Uterus (tissue), 4 donors: ENCODE results near the gene WRAP73. TPM values are rescaled to one million over a fixed set of nuclear protein-coding genes. Genes with fewer than 3 reads are reported as not detected.

Experiments
- DNase-seq, 2 donors: peaks; one replicate each; pipeline ENCODE4 v3.0.0-alpha.2; 2019 to 2020
- H3K27ac ChIP-seq, 2 donors: fragments of 200-600 bp; sonication (generic); 1 replicate in 1 of 2; 2 replicates in 1 of 2; pipeline ENCODE4 v1.5.1; 2016 to 2018
- H3K27me3 ChIP-seq, 2 donors: fragments of 200-600 bp; sonication (generic); one replicate each; pipeline ENCODE4 v1.5.1; 2018 to 2019; ENCODE audit warnings: control low read depth in 1 of 2
- H3K36me3 ChIP-seq, 2 donors: fragments of 200-600 bp; sonication (generic); one replicate each; pipeline ENCODE4 v1.5.1; 2019; ENCODE audit warnings: control low read depth in 1 of 2
- H3K4me1 ChIP-seq, 2 donors: fragments of 200-600 bp; sonication (generic); one replicate each; pipeline ENCODE4 v1.5.1; 2018 to 2019; ENCODE audit warnings: control low read depth in 1 of 2
- H3K4me3 ChIP-seq, 2 donors: fragments of 200-600 bp; sonication (generic); 1 replicate in 1 of 2; 2 replicates in 1 of 2; pipeline ENCODE4 v1.5.1; 2018 to 2019; ENCODE audit warnings: mild to moderate bottlenecking in 1 of 2
- H3K9me3 ChIP-seq, 2 donors: fragments of 200-600 bp; sonication (generic); one replicate each; pipeline ENCODE4 v1.5.1; 2019; ENCODE audit warnings: control low read depth in 1 of 2
- POLR2A ChIP-seq, 2 donors: fragments of 450-650 bp; IDR thresholded peaks; one replicate each; pipeline ENCODE4 v1.6.1; 2016; ENCODE audit warnings: antibody characterized with exemption in 2 of 2, mild to moderate bottlenecking in 1 of 2, moderate library complexity in 1 of 2
- intact Hi-C: fragments of 100-400 bp; cut with DNase I; formaldehyde crosslinking; loops from one replicate; pipeline ENCODE4 v1.15.1; 2023; ENCODE audit warnings: low total_unique reads
- total RNA-seq, 4 donors: library from RNA; depleted of rRNA in 3 of 4; stranded (reverse); fragments of >200 nt in 3 of 4; gene quantifications; one replicate each; pipeline versions ENCODE4 v1.1.0 to v1.2.4, GENCODE V29; 2014 to 2023
- TF ChIP-seq, protein P1 (sequence below), 4 experiments: fragments of 200-600 bp in 2 of 4; fragments of 450-650 bp in 2 of 4; sonication (generic) in 2 of 4; IDR thresholded peaks; one replicate each; pipeline ENCODE4 v1.5.1; 2016 to 2019; ENCODE audit warnings: antibody characterized with exemption in 4 of 4, mild to moderate bottlenecking in 2 of 4, moderate library complexity in 1 of 4
- donor health status: DM: yes; HTN: yes; CAD: no.

Gene WRAP73
- total RNA-seq, 4 donors from 2014 or later, result 4.6 to 31.7 (median 25.0) TPM

DNA sequence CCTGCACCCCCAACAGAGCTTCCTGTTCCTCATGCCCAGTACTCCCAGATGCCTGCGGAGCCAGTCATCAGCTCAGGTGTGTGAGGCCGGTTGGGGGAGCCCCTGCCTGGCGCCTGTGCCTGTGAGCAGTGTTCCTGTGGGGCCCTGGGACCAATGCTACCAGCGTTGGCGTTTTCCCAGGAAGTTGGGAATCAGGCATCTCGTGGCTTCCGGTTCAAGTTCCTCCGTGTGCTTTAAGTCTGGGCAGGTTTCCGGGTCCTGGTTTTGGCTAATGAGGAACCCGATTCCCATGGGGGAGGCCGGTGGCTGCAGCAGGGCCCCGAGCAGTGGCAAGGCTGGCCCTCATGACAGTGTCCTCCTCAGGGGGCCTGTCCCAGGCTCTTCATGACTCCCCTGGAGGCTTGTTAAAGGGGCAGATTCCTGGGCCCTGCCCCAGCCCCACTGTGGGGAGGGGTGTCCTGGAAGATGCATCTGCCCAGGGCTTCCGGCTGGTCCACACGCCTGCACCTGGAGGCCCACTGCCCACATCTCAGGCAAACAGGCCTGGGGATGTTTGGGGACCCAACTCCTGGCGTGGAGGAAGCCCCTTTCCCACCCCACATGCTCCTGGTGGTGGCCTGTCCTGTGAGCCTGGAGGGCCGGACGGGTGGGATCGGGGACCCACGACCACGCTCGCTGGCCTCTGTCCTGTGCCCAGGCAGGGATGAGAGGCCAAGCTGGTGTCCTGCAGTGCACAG is 28.6 kb upstream of the WRAP73 start:
- Histone ChIP-seq H3K36me3 (no peaks in the 10 kb centered on the region), H3K9me3 (no peaks in the 10 kb centered on the region), H3K4me1 (no peaks in the 10 kb centered on the region), H3K4me3 (no peak overlapping the region), H3K27ac (no peak overlapping the region), H3K27me3 (no peaks in the 10 kb centered on the region)
- intact Hi-C loops, result no loop called here
- TF ChIP-seq, protein P1, sequence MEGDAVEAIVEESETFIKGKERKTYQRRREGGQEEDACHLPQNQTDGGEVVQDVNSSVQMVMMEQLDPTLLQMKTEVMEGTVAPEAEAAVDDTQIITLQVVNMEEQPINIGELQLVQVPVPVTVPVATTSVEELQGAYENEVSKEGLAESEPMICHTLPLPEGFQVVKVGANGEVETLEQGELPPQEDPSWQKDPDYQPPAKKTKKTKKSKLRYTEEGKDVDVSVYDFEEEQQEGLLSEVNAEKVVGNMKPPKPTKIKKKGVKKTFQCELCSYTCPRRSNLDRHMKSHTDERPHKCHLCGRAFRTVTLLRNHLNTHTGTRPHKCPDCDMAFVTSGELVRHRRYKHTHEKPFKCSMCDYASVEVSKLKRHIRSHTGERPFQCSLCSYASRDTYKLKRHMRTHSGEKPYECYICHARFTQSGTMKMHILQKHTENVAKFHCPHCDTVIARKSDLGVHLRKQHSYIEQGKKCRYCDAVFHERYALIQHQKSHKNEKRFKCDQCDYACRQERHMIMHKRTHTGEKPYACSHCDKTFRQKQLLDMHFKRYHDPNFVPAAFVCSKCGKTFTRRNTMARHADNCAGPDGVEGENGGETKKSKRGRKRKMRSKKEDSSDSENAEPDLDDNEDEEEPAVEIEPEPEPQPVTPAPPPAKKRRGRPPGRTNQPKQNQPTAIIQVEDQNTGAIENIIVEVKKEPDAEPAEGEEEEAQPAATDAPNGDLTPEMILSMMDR (IDR thresholded peaks at IDR 0.05), result no peak
- no peak for TF ChIP-seq POLR2A (IDR thresholded peaks at IDR 0.05)
- no peak for DNase-seq

- Histone ChIP-seq H3K9me3 (no peaks in the 10 kb centered on the region), H3K27ac (no peak overlapping the region), H3K4me3 (no peak overlapping the region), H3K4me1 (no peaks in the 10 kb centered on the region), H3K36me3 (no peaks in the 10 kb centered on the region), H3K27me3 (no peaks in the 10 kb centered on the region)
- DNase-seq, result no peak
- intact Hi-C loops, result no loop called here
- TF ChIP-seq, protein P1 (IDR thresholded peaks at IDR 0.05), result no peak
- no peak for TF ChIP-seq POLR2A (IDR thresholded peaks at IDR 0.05)
Observed at GRCh38 chr1:3677484-3677883, 27.6 kb upstream of the WRAP73 start.

DNA sequence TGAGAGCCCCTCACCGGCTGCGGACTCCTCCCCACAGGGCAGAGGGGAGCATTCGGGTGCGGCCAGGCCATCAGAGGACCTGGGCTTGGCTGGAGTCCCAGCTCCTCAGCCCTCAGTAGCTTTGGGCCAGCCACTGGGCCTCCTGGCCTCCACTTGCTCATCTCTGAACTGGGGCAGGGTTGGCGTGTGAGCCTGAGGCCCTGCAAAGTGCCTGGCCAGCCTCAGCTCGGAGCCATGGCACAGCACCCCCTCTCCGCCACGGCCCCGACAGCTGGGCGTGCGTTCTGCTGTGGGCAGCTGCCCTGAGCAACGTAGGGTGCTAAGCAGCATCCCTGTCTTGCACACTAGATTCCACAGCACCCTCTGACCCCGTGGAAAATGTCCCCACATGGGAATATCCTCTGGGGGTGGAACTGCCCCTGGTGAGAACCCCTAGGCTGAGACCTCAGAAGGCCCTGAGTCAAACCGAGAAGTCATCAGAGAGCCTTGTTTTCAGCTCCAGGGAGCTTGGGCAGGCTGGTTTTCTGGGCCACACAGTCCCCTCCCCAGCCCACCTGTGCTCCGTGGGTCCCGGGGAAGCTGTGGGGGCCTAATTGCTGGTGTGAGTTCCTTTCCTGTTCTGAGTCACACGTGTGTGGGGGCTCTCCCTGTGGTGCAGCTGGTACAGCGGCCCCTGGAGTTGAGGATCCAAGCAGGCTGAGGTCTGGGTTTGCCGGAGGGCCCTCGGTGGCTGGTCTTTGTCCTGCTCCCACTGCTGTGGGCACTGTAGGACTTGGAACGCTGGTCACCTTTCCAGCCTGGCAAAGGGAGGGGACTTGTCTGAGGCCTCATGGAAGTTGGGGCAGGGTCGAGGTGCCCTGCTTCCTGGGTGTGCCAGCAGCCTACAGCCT is 26.9 kb upstream of the WRAP73 start:
- Histone ChIP-seq H3K4me3 (no peak overlapping the region), H3K4me1 (no peaks in the 10 kb centered on the region), H3K27ac (no peak overlapping the region), H3K36me3 (no peaks in the 10 kb centered on the region), H3K27me3 (no peaks in the 10 kb centered on the region), H3K9me3 (no peaks in the 10 kb centered on the region)
- no peak for DNase-seq
- intact Hi-C loops, result no loop called here
- TF ChIP-seq, protein P1 (IDR thresholded peaks at IDR 0.05), result no peak
- no peak for TF ChIP-seq POLR2A (IDR thresholded peaks at IDR 0.05)

DNA sequence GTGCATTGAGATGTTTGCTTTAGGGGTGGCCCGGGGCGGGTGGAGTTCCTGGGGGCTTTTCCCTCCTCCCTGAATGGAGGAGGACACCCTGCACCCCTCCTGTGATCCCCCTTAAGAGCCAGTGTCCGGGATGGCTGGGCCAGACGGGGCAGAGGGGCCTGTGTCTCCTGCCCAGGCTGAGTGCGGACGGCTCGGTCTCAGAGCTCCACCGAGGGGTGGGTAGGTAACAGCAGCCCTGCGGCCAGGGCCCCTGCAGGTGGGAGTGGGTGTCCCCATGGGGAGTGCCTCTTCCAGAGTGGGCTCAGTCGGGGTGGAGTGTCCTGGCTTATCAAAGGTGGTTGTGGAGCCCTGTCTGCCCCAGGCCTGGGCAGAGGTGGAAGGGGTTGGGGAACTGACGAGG is 25.5 kb upstream of the WRAP73 start:
- DNase-seq, result no peak
- Histone ChIP-seq H3K36me3 (no peaks in the 10 kb centered on the region), H3K4me3 (no peak overlapping the region), H3K27ac (no peak overlapping the region), H3K4me1 (no peaks in the 10 kb centered on the region), H3K27me3 (no peaks in the 10 kb centered on the region), H3K9me3 (no peaks in the 10 kb centered on the region)
- no peak for TF ChIP-seq POLR2A (IDR thresholded peaks at IDR 0.05)
- TF ChIP-seq, protein P1 (IDR thresholded peaks at IDR 0.05), result no peak
- intact Hi-C loops, result no loop called here
